G401 (cell line): ENCODE results near the gene CTNNAL1. TPM values are rescaled to one million over a fixed set of nuclear protein-coding genes. Genes with fewer than 3 reads are reported as not detected.
"Not testable (repeated sequence)": the region's sequence is repeated elsewhere in the genome, so short reads cannot be mapped to it uniquely, and the experiment has no call there.

Experiments
- DNase-seq: peaks from one replicate; pipeline ENCODE4 v3.0.0-alpha.2; 2015; ENCODE audit warnings: low spot score
- in situ Hi-C: cut with HindIII; loops from 2 replicates; pipeline ENCODE4 v1.10.0; 2016; ENCODE audit warnings: low sequenced_read_pairs, mixed read lengths
- total RNA-seq: library from RNA; depleted of rRNA; stranded (reverse); fragments of >200 nt; shearing (Covaris generic); gene quantifications from 2 replicates; pipeline ENCODE4 v1.2.3, GENCODE V29; 2014

Gene CTNNAL1
- total RNA-seq, 1 experiment from 2014 or later: 122 TPM

GRCh38 chr9:109005678-109006077, 7.6 kb downstream of the CTNNAL1 start:
- DNase-seq: no peak
- in situ Hi-C loops: no loop called here

- in situ Hi-C loops: loop anchor here (5.0 kb wide), 1 partner anchor 36 kb away; no protein-coding TSS in a partner anchor
- DNase-seq: no peak
Observed at GRCh38 chr9:109003116-109003515, 10.2 kb downstream of the CTNNAL1 start.

- no peak for DNase-seq
- in situ Hi-C loops: loop anchor here (5.0 kb wide), 1 partner anchor 35 kb away; no protein-coding TSS in a partner anchor
Observed at GRCh38 chr9:109002141-109002540, 11.2 kb downstream of the CTNNAL1 start.

GRCh38 chr9:109001275-109001676, 12.0 kb downstream of the CTNNAL1 start:
- DNase-seq: no peak
- in situ Hi-C loops: loop anchor here (5.0 kb wide), 1 partner anchor 34 kb away; no protein-coding TSS in a partner anchor

GRCh38 chr9:108997112-108997511, 16.2 kb downstream of the CTNNAL1 start:
- in situ Hi-C loops: no loop called here
- no peak for DNase-seq

- in situ Hi-C loops: no loop called here
- no peak for DNase-seq
Observed at GRCh38 chr9:108996643-108997042, 16.7 kb downstream of the CTNNAL1 start.

- in situ Hi-C loops: no loop called here
Observed at GRCh38 chr9:108994695-108995094, 18.6 kb downstream of the CTNNAL1 start.

GRCh38 chr9:108991479-108991878, 21.8 kb downstream of the CTNNAL1 start:
- no peak for DNase-seq
- in situ Hi-C loops: no loop called here

More at GRCh38 chr9:108994695-108995094, 18.6 kb downstream of the CTNNAL1 start:
- DNase-seq: no peak

- in situ Hi-C loops: no loop called here
- no peak for DNase-seq
Observed at GRCh38 chr9:108983885-108984284, 29.4 kb downstream of the CTNNAL1 start.

- in situ Hi-C loops: no loop called here
- DNase-seq: no peak
Observed at GRCh38 chr9:108980893-108981292, 32.4 kb downstream of the CTNNAL1 start.

- DNase-seq: no peak
- in situ Hi-C loops: no loop called here
Observed at GRCh38 chr9:108978205-108978604, 35.1 kb downstream of the CTNNAL1 start.

GRCh38 chr9:108973895-108974294, 39.4 kb downstream of the CTNNAL1 start:
- DNase-seq: no peak
- in situ Hi-C loops: no loop called here

GRCh38 chr9:108972626-108973209, 40.6 kb downstream of the CTNNAL1 start:
- in situ Hi-C loops: no loop called here
- no peak for DNase-seq

- DNase-seq: no peak
- in situ Hi-C loops: no loop called here
Observed at GRCh38 chr9:108972186-108972585, 41.1 kb downstream of the CTNNAL1 start.

- in situ Hi-C loops: not testable (repeated sequence)
Observed at GRCh38 chr9:108971392-108971791, 41.9 kb downstream of the CTNNAL1 start.

GRCh38 chr9:108967916-108968315, 45.4 kb downstream of the CTNNAL1 start:
- peak; percentile 43 for DNase-seq
- in situ Hi-C loops: loop anchor here (5.0 kb wide), 1 partner anchor 34 kb away; no protein-coding TSS in a partner anchor

More at GRCh38 chr9:108971392-108971791, 41.9 kb downstream of the CTNNAL1 start:
- DNase-seq: not testable (repeated sequence)

- in situ Hi-C loops: no loop called here
- peak; percentile 5 for DNase-seq
Observed at GRCh38 chr9:108963459-108964143, 49.7 kb downstream of the CTNNAL1 start.

- in situ Hi-C loops: no loop called here
- DNase-seq: no peak
Observed at GRCh38 chr9:108961151-108961550, 52.1 kb downstream of the CTNNAL1 start.

- no peak for DNase-seq
- in situ Hi-C loops: no loop called here
Observed at GRCh38 chr9:108960331-108960730, 53.0 kb downstream of the CTNNAL1 start.

GRCh38 chr9:108956631-108957026, 56.7 kb downstream of the CTNNAL1 start:
- in situ Hi-C loops: no loop called here
- no peak for DNase-seq
